Activated CD8-positive, alpha-beta memory T cell treated with anti-CD3 and anti-CD28 coated beads, Interleukin-2, amount 50 U/mL, for 4 hours (primary cell): Measurements from ENCODE around the gene UBQLN3.

ENCODE experiments used
- DNase-seq: peaks from one replicate; pipeline ENCODE4 v3.0.0-alpha.2; 2020

The UBQLN3 gene

GRCh38 chr11:5504403-5504921 lies 5.3 kb downstream of the UBQLN3 start:
- no peak for DNase-seq

DNA sequence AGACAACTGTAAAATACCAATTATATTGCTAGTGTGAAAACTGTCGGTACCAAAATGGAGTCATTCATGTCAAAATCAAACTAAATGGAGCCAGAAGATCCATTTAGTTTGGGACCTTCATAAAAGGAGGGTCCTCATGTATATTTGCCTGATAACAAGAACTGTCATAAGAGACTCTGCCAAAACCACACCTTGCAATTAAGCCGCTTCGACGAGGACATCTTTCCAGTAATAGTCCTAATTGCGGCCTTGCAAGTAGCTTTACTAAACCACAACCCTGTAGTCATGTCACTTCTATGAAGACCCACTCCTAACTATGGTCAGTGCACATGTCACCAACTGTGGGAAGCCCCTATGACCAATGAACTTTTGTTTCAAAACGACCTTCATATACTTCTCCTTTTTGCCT lies 9.4 kb downstream of the UBQLN3 start:
- no peak for DNase-seq

GRCh38 chr11:5499671-5500070 lies 10.1 kb downstream of the UBQLN3 start:
- DNase-seq = no peak

- DNase-seq = no peak
These were observed 20.0 kb downstream of the UBQLN3 start for GRCh38 chr11:5489576-5490357.

DNA sequence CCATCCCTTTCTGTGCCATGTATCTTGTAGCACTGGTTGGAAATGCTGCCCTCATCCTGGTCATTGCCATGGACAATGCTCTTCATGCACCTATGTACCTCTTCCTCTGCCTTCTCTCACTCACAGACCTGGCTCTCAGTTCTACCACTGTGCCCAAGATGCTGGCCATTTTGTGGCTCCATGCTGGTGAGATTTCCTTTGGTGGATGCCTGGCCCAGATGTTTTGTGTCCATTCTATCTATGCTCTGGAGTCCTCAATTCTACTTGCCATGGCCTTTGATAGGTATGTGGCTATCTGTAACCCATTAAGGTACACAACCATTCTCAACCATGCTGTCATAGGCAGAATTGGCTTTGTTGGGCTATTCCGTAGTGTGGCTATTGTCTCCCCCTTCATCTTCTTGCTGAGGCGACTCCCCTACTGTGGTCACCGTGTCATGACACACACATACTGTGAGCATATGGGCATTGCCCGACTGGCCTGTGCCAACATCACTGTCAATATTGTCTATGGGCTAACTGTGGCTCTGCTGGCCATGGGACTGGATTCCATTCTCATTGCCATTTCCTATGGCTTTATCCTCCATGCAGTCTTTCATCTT lies 20.9 kb downstream of the UBQLN3 start:
- DNase-seq = no peak

DNA sequence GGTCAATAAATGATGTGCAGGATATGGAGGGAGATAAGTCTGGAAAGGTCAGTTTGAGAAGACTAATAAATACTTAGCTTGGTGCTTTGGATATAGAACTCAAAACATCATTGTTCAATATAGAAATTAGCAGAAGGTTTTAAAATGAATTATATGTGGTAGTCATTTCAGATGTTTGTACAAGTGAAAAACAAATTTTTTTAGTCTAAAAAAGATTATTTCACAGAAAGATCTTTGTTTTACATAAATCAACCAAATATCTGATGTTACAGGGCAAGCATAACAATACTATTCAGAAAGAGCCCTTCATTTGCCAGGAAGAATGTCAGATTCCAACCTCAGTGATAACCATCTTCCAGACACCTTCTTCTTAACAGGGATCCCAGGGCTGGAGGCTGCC lies 21.4 kb downstream of the UBQLN3 start, which contains the start of gene OR52D1:
OR52D1 (plus strand) TSS at position 301 of the 400 bp plus-strand sequence; CDS start at position 323, 22 bp downstream.
- no peak for DNase-seq

GRCh38 chr11:5486421-5486820 lies 23.3 kb downstream of the UBQLN3 start:
- DNase-seq = no peak

GRCh38 chr11:5486003-5486402 lies 23.8 kb downstream of the UBQLN3 start:
- no peak for DNase-seq

GRCh38 chr11:5476186-5476819 lies 33.5 kb downstream of the UBQLN3 start:
- DNase-seq = peak; percentile 18

- no peak for DNase-seq
These were observed 35.8 kb downstream of the UBQLN3 start for GRCh38 chr11:5473921-5474320.

- no peak for DNase-seq
These were observed 42.2 kb downstream of the UBQLN3 start for GRCh38 chr11:5467527-5467926.

DNA sequence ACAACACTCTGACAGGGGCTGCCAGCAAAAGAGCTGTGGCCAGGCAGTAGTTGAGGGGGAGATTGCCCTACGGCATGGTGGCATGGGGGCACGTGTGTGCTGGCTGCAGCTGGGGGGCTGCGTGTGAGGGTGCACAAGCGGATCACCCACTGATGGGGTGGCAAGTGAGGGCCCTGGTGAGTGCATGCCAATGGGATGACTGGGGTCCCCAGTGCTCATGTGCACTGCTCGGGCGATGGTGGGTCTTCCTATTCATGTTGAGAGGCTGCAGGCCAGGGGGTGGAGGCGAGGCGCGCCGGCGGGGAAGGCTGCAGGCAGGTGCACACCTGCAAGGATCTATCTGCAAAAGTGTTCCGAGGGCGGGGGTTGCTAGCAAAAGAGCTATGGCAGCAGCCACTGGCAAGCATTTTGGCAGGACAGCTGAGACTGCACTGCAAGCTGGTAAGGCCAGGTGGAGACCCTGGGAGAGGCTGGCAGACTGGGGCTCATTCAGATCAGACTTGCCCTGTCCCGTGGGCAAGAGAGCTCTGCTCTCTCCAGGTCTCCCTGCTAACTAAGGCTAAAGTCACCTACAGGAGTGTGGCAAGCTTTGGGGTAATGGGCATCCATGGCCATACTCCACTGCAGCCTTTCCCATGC lies 48.7 kb downstream of the UBQLN3 start:
- no peak for DNase-seq
